ENCODE measurements around the gene KIRREL3.

KIRREL3 gene

GRCh38 chr11:126413843-126414405 lies 586.6 kb downstream of the KIRREL3 start:
- TF ChIP-seq, protein P1, sequence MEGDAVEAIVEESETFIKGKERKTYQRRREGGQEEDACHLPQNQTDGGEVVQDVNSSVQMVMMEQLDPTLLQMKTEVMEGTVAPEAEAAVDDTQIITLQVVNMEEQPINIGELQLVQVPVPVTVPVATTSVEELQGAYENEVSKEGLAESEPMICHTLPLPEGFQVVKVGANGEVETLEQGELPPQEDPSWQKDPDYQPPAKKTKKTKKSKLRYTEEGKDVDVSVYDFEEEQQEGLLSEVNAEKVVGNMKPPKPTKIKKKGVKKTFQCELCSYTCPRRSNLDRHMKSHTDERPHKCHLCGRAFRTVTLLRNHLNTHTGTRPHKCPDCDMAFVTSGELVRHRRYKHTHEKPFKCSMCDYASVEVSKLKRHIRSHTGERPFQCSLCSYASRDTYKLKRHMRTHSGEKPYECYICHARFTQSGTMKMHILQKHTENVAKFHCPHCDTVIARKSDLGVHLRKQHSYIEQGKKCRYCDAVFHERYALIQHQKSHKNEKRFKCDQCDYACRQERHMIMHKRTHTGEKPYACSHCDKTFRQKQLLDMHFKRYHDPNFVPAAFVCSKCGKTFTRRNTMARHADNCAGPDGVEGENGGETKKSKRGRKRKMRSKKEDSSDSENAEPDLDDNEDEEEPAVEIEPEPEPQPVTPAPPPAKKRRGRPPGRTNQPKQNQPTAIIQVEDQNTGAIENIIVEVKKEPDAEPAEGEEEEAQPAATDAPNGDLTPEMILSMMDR (IDR thresholded peaks at IDR 0.05): no peak
- peaks cover 71% of the 10 kb centered on the region for H3K36me3 ChIP-seq
- peaks cover 6 to 10% of the 10 kb centered on the region in 2 experiments for H3K4me1 ChIP-seq (ENCODE audit: control insufficient read depth in 1 of 2, insufficient read depth in 1 of 2, low read depth in 1 of 2, low read length in 1 of 2)
- no peaks in the 10 kb centered on the region for H3K9me3 ChIP-seq
- H3K4me3 ChIP-seq (ENCODE audit: low read depth in 1 of 2, low read length in 1 of 2): no peak overlapping the region
- H3K27me3 ChIP-seq: no peaks in the 10 kb centered on the region
- no peak overlapping the region for H3K27ac ChIP-seq

DNA sequence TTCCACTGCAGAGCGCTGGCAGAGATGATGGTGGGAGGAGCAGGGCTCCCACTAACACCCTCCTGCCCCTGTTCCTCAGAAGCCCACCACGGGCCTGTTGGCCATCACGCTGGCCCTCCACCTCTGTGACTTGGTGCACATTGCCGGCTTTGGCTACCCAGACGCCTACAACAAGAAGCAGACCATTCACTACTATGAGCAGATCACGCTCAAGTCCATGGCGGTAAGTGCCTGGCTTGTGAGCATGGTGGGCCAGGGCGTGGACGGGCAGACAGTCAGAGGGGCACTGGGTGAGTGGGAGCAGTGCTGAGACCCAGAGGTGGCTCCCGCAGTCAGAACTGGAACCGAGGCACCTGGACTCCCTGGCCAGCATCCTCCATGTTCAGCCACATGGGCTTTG lies 587.1 kb downstream of the KIRREL3 start:
- Histone ChIP-seq H3K4me1 (ENCODE audit: control insufficient read depth in 1 of 2, insufficient read depth in 1 of 2, low read depth in 1 of 2, low read length in 1 of 2) (peaks cover 6 to 10% of the 10 kb centered on the region in 2 experiments), H3K36me3 (peaks cover 76% of the 10 kb centered on the region), H3K27ac (no peak overlapping the region), H3K27me3 (no peaks in the 10 kb centered on the region), H3K9me3 (no peaks in the 10 kb centered on the region), H3K4me3 (ENCODE audit: low read depth in 1 of 2, low read length in 1 of 2) (no peak overlapping the region)
- TF ChIP-seq, protein P1 (IDR thresholded peaks at IDR 0.05): no peak

DNA sequence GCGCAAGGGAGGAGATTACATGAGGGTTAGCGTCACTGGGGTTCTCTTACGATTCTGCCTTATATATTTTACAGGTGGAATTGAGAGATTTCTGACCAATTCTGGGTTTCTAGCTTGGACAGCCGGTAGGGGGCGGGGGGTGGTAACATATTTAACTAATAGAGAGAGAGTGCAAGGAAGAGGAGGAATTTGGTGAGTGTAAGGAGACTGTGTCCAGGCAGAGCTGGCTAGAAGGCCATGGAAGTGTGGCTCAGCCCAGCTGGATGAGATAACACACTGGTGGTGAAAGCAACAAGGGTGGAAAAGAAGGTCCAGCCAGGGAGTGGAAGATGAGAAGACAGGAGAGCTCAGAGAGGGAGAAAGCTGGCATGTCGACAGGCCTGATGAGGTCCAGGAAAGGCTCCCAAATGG lies 588.6 kb downstream of the KIRREL3 start:
- TF ChIP-seq, protein P1 (IDR thresholded peaks at IDR 0.05): no peak
- no peak overlapping the region for H3K27ac ChIP-seq
- no peak overlapping the region for H3K4me3 ChIP-seq (ENCODE audit: low read depth in 1 of 2, low read length in 1 of 2)
- H3K36me3 ChIP-seq: peaks cover 91% of the 10 kb centered on the region
- H3K9me3 ChIP-seq: no peaks in the 10 kb centered on the region
- H3K27me3 ChIP-seq: no peaks in the 10 kb centered on the region
- H3K4me1 ChIP-seq (ENCODE audit: control insufficient read depth in 1 of 2, insufficient read depth in 1 of 2, low read depth in 1 of 2, low read length in 1 of 2): peaks cover 6 to 10% of the 10 kb centered on the region in 2 experiments

DNA sequence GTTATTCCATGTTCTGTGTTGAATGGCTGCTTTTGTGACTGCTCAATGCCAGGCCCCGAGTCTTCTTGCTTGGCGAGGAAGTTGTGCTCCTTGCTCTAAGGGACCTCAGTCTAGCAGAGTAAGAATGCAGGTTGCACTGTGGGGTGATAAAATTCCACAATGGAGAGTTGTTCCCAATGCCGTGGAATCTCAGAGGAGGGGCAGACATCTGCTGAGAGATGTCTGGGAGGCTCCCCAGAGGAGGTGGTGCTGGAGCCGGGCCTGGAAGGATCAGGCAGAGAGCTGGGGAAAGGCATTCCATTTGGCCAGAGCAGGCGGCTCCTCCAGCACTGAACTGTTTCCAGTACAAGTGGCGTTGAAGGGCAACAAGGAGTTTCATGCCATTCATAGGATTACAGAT lies 589.9 kb downstream of the KIRREL3 start:
- no peaks in the 10 kb centered on the region for H3K27me3 ChIP-seq
- peaks cover 4 to 5% of the 10 kb centered on the region in 2 experiments for H3K4me1 ChIP-seq (ENCODE audit: control insufficient read depth in 1 of 2, insufficient read depth in 1 of 2, low read depth in 1 of 2, low read length in 1 of 2)
- no peak overlapping the region for H3K27ac ChIP-seq
- TF ChIP-seq, protein P1 (IDR thresholded peaks at IDR 0.05): no peak
- H3K9me3 ChIP-seq: no peaks in the 10 kb centered on the region
- no peak overlapping the region for H3K4me3 ChIP-seq (ENCODE audit: low read depth in 1 of 2, low read length in 1 of 2)
- H3K36me3 ChIP-seq: peaks cover 99% of the 10 kb centered on the region

DNA sequence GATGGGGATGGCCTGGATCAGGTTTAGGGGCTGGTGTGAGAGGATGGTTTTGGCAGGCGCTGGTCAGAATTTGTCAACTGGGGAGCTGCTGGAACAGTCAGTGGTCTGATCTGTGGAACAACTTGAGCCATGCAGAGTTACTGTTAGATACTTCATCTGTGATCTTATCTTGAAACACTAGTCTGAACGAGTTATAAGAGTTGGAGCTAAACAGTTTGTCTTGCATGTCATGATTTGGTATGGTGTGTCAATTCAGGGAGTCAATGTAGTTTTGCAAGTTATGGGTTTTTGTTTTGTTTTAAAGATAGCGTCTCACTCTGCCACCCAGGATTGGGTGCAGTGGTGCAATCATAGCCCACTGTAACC lies 591.0 kb downstream of the KIRREL3 start:
- Histone ChIP-seq H3K27me3 (no peaks in the 10 kb centered on the region), H3K9me3 (no peaks in the 10 kb centered on the region), H3K4me3 (ENCODE audit: low read depth in 1 of 2, low read length in 1 of 2) (no peak overlapping the region), H3K36me3 (peaks cover 89% of the 10 kb centered on the region), H3K27ac (no peak overlapping the region), H3K4me1 (ENCODE audit: control insufficient read depth in 1 of 2, insufficient read depth in 1 of 2, low read depth in 1 of 2, low read length in 1 of 2) (peaks cover 7 to 10% of the 10 kb centered on the region in 2 experiments)
- TF ChIP-seq, protein P1 (IDR thresholded peaks at IDR 0.05): no peak

Data from neutrophil (primary cell).